Activated CD4-positive, alpha-beta T cell treated with anti-CD3 and anti-CD28 coated beads, Interleukin-2, amount 50 U/mL, for 24 hours (primary cell): ENCODE data around the gene CHST5.
"Not testable (repeated sequence)": the region's sequence is repeated elsewhere in the genome, so short reads cannot be mapped to it uniquely, and the experiment has no call there.

ENCODE experiments used
- DNase-seq, 2 donors: peaks; one replicate each; pipeline ENCODE4 v3.0.0-alpha.2; 2020; ENCODE audit warnings: low read depth in 1 of 2, low spot score in 1 of 2

The CHST5 gene

GRCh38 chr16:75514296-75514695 lies 21.6 kb downstream of the CHST5 start:
- DNase-seq = no peak

GRCh38 chr16:75506574-75506973 lies 29.3 kb downstream of the CHST5 start:
- no peak for DNase-seq

GRCh38 chr16:75506107-75506506 lies 29.8 kb downstream of the CHST5 start:
- no peak for DNase-seq

GRCh38 chr16:75503801-75504200 lies 32.1 kb downstream of the CHST5 start:
- no peak for DNase-seq

GRCh38 chr16:75502916-75503605 lies 32.8 kb downstream of the CHST5 start:
- no peak for DNase-seq

- DNase-seq = not testable (repeated sequence)
Observed at GRCh38 chr16:75501820-75502219, 34.1 kb downstream of the CHST5 start.

GRCh38 chr16:75501359-75501758 lies 34.5 kb downstream of the CHST5 start:
- DNase-seq = no peak

GRCh38 chr16:75498605-75499322 lies 37.1 kb downstream of the CHST5 start:
- not testable (repeated sequence) for DNase-seq

- no peak for DNase-seq
Observed at GRCh38 chr16:75497558-75497957, 38.4 kb downstream of the CHST5 start.

GRCh38 chr16:75495076-75495674 lies 40.7 kb downstream of the CHST5 start, which contains the start of gene CHST6:
CHST6 (minus strand) TSS chr16:75495441; CDS start chr16:75479828, 15,613 bp downstream.
- no peak for DNase-seq

GRCh38 chr16:75494661-75495075 lies 41.2 kb downstream of the CHST5 start:
- DNase-seq = no peak

GRCh38 chr16:75494184-75494583 lies 41.7 kb downstream of the CHST5 start:
- no peak for DNase-seq

- no peak for DNase-seq
Observed at GRCh38 chr16:75491876-75492275, 44.0 kb downstream of the CHST5 start.

- no peak for DNase-seq
Observed at GRCh38 chr16:75488322-75488721, 47.6 kb downstream of the CHST5 start.

GRCh38 chr16:75486676-75487313 lies 49.1 kb downstream of the CHST5 start:
- no peak for DNase-seq

- no peak for DNase-seq
Observed at GRCh38 chr16:75486014-75486675, 49.8 kb downstream of the CHST5 start.

- no peak for DNase-seq
Observed at GRCh38 chr16:75485230-75486013, 50.5 kb downstream of the CHST5 start.

- no peak for DNase-seq
Observed at GRCh38 chr16:75483222-75483621, 52.7 kb downstream of the CHST5 start.

GRCh38 chr16:75482434-75483205 lies 53.3 kb downstream of the CHST5 start:
- DNase-seq = no peak

GRCh38 chr16:75481475-75481874 lies 54.4 kb downstream of the CHST5 start:
- DNase-seq = no peak
